ENCODE measurements around the gene GEMIN5. TPM values are rescaled to one million over a fixed set of nuclear protein-coding genes. Genes with fewer than 3 reads are reported as not detected.

Gene GEMIN5
- total and polyA plus RNA-seq, 2 of the 13 experiments (the other 11 are each of a cell fraction or from before 2014, with no cell fraction given), result 6.6 to 28.6 TPM

DNA sequence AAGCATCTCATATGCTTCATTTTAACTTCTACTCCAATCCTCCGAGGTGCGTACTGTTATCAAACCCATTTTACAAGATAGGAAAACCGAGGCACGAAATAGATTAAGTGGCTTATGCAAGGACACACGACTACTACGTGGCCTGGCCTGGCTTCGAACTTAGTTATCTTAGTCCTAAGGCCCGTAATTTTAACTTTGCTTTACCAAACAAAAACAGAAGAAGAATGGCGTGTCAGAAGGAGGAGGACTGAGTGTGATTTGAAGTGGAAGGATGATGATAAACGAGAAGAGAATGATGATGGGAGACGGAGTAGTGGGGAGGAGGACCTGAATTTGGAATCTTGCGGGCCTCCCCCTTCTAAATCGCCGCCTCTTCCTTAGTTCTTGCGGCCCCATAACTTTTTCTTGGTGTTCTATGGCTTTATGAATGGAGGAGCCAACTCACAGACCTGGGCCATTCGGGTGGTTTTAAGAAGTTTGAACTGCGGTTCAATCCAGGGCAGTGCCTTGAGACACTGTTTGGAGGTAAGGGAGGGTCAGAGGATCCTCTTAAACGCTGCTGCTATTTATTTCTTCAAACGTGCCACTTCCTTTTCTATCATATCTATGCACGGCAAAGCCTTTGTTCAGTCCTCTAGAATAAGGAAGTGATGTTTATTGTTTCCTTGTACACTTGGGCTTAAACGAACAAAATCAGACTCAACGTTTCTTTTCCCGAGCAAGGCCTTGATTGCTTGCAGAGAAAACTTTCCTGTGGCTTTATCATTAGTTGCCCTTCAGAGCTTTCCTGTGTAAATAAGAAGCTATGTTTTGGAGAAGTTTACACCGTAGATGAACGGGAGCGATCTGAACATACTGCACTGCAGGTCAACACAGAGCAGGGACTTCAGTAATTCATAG lies 78.8 kb downstream of the GEMIN5 start (continued):
- TF ChIP-seq DNMT3B (CRISPR knock-in tag; conservative IDR thresholded peaks at IDR 0.05), result no peak
- no peak for TF ChIP-seq NONO (IDR thresholded peaks at IDR 0.05)
- TF ChIP-seq NONO (CRISPR knock-in tag; conservative IDR thresholded peaks at IDR 0.05), result no peak
- TF ChIP-seq ZNF317 (CRISPR knock-in tag; IDR thresholded peaks at IDR 0.05), result 0 out of 2 replicates have a peak, but pooled peaks have one; percentile 38
- TF ChIP-seq ZNF644 (CRISPR knock-in tag; IDR thresholded peaks at IDR 0.05; ENCODE audit: low read depth), result no peak
- TF ChIP-seq NFKBIZ (CRISPR knock-in tag; IDR thresholded peaks at IDR 0.05), result no peak
- no peak for TF ChIP-seq NFAT5 (CRISPR knock-in tag; IDR thresholded peaks at IDR 0.05)
- no peak for TF ChIP-seq ARNTL (CRISPR knock-in tag; IDR thresholded peaks at IDR 0.05)
- TF ChIP-seq, protein P1, sequence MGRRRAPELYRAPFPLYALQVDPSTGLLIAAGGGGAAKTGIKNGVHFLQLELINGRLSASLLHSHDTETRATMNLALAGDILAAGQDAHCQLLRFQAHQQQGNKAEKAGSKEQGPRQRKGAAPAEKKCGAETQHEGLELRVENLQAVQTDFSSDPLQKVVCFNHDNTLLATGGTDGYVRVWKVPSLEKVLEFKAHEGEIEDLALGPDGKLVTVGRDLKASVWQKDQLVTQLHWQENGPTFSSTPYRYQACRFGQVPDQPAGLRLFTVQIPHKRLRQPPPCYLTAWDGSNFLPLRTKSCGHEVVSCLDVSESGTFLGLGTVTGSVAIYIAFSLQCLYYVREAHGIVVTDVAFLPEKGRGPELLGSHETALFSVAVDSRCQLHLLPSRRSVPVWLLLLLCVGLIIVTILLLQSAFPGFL (CRISPR knock-in tag; IDR thresholded peaks at IDR 0.05), result no peak
- TF ChIP-seq GTF2F1 (IDR thresholded peaks at IDR 0.05; ENCODE audit: low read length), result no peak
- no peak for TF ChIP-seq ZBTB42 (CRISPR knock-in tag; IDR thresholded peaks at IDR 0.05)
- TF ChIP-seq ZNF230 (CRISPR knock-in tag; IDR thresholded peaks at IDR 0.05), result no peak
- TF ChIP-seq ZMYM3 (CRISPR knock-in tag; IDR thresholded peaks at IDR 0.05), result peak; percentile 65; the same call in 1 of the 2 replicates
- TF ChIP-seq FOXA1 (IDR thresholded peaks at IDR 0.05), result no peak
- TF ChIP-seq FOXA1 (CRISPR knock-in tag; IDR thresholded peaks at IDR 0.05), result peak; percentile 65
- TF ChIP-seq KDM5A (IDR thresholded peaks at IDR 0.05; ENCODE audit: borderline replicate concordance, low read length), result no peak; the same call in 1 of the 2 replicates
- TF ChIP-seq ZNF891 (CRISPR knock-in tag; IDR thresholded peaks at IDR 0.05), result no peak
- TF ChIP-seq PAWR (CRISPR knock-in tag; IDR thresholded peaks at IDR 0.05; ENCODE audit: borderline replicate concordance), result no peak
- TF ChIP-seq ZNF549 (CRISPR knock-in tag; IDR thresholded peaks at IDR 0.05), result no peak
- no peak for TF ChIP-seq RFX5 (IDR thresholded peaks at IDR 0.05; ENCODE audit: low read depth, low read length)
- TF ChIP-seq EHMT2 (IDR thresholded peaks at IDR 0.05; ENCODE audit: borderline replicate concordance, low read depth, low read length), result no peak
- TF ChIP-seq ZSCAN22 (CRISPR knock-in tag; IDR thresholded peaks at IDR 0.05), result peak; percentile 72
- TF ChIP-seq CC2D1A (CRISPR knock-in tag; IDR thresholded peaks at IDR 0.05), result no peak
- no peak for TF ChIP-seq SCMH1 (CRISPR knock-in tag; IDR thresholded peaks at IDR 0.05; ENCODE audit: borderline replicate concordance)
- TF ChIP-seq SOX13 (IDR thresholded peaks at IDR 0.05), result no peak
- TF ChIP-seq SOX13 (CRISPR knock-in tag; conservative IDR thresholded peaks at IDR 0.05 in 1 of 2, IDR thresholded peaks at IDR 0.05 in 1 of 2), result 0 out of 4 replicates have a peak, but pooled peaks of 1 of the 2 experiments have one; percentile 18
- TF ChIP-seq AKAP8 (CRISPR knock-in tag; IDR thresholded peaks at IDR 0.05), result no peak

All from HepG2 (cell line).